ENCODE data around the gene AP1G2.
"Not testable (repeated sequence)": the region's sequence is repeated elsewhere in the genome, so short reads cannot be mapped to it uniquely, and the experiment has no call there.

DNA sequence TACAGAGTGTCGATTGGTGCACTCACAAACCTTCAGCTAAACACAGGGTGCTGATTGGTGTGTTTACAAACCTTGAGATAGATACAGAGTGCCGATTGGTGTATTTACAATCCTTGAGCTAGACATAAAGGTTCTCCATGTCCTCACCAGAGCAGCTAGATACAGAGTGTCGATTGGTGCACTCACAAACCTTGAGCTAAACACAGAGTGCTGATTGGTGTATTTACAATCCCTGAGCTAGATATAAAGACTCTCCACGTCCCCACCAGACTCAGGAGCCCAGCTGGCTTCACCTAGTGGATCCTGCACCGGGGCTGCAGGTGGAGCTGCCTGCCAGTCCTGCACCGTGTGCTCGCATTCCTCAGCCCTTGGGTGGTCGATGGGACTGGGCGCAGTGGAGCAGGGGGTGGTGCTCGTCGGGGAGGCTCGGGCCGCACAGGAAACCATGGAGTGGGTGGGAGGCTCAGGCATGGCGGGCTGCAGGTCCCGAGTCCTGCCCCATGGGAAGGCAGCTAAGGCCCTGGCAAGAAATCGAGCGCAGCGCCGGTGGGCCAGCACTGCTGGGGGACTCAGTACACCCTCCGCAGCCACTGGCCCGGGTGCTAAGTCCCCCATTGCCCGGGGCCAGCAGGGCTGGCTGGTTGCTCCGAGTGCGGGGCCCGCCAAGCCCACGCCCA, 17.1 kb upstream of the AP1G2 start:
- not testable (repeated sequence) for TF ChIP-seq KDM5A (IDR thresholded peaks at IDR 0.05); TP53 (CRISPR knock-in tag; IDR thresholded peaks at IDR 0.05); JUN (IDR thresholded peaks at IDR 0.05)
- TF ChIP-seq, protein P1, sequence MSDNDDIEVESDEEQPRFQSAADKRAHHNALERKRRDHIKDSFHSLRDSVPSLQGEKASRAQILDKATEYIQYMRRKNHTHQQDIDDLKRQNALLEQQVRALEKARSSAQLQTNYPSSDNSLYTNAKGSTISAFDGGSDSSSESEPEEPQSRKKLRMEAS (IDR thresholded peaks at IDR 0.05): not testable (repeated sequence)

All from A549 (cell line).